Activated CD4-positive, CD25-positive, alpha-beta regulatory T cell treated with anti-CD3 and anti-CD28 coated beads, Interleukin-2, amount 50 U/mL, for 24 hours (primary cell): ENCODE data around the gene KCNQ2.

Source experiments
- ATAC-seq, 2 donors: fragments of 150-1000 bp; cut with Tn5 transposase; one replicate each; pipeline ENCODE4 v1.10.0; 2021; ENCODE audit warnings: mild to moderate bottlenecking in 1 of 2, moderate library complexity in 1 of 2

Gene KCNQ2

GRCh38 chr20:63354636-63355350 lies 117.7 kb downstream of the KCNQ2 start:
- no peak for ATAC-seq

- ATAC-seq: no peak
Measured at GRCh38 chr20:63352811-63353221, 119.6 kb downstream of the KCNQ2 start.

DNA sequence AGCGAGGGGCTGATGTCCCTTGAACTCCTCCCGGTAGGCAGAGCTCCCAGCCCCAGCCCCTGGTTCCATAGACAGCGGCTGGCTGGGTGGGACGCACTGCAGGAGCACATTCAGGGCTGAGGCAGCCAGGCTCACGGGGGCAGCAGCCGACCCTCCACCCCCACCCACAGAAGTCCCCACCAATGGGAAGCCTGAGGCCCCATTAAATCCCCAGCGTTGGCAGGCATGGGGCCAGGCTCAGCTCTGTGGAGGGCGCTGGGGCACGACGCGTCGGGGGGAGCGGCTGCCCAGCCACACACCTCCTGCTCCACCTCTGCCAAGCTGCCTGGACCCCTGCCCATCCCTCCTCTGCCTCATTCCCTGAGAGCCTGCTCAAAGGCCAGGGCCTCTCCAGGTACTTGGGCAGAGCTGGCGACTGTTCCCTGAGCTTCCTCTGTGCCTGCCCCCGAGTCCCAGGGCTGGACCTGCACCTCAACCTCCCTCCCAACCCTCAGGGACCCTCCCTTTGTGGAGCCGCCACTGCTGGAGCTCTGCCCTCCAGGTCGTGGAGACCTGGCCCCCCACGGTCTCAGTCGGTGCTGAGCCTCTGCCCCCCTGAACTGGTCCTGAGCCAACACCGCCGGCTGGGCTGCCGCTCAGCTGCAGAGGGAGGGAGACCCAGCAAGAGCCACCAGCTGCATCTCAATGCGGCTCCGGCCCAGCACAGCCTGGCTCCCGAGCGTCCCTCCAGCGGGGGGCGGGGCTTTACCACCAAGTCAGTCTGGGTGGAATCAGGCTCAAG lies 120.5 kb downstream of the KCNQ2 start:
- no peak for ATAC-seq

DNA sequence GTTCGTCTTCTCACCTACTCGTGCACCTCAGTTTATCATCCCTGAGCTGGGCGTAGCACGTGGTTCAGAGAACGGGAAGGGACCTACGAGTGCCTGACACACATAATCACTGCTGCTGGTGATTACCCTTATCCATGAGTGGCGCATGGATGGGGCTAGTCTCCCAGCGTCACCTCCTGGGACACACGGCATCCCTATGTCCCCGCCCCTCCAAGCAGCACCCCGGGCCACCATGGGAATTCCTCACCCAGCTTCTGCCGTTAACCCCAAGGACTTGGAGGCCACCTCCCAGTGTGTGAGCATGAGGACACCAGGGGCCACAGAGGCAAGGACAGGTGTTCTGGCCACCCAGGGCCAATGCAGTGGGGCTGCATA lies 121.1 kb downstream of the KCNQ2 start:
- ATAC-seq: no peak

DNA sequence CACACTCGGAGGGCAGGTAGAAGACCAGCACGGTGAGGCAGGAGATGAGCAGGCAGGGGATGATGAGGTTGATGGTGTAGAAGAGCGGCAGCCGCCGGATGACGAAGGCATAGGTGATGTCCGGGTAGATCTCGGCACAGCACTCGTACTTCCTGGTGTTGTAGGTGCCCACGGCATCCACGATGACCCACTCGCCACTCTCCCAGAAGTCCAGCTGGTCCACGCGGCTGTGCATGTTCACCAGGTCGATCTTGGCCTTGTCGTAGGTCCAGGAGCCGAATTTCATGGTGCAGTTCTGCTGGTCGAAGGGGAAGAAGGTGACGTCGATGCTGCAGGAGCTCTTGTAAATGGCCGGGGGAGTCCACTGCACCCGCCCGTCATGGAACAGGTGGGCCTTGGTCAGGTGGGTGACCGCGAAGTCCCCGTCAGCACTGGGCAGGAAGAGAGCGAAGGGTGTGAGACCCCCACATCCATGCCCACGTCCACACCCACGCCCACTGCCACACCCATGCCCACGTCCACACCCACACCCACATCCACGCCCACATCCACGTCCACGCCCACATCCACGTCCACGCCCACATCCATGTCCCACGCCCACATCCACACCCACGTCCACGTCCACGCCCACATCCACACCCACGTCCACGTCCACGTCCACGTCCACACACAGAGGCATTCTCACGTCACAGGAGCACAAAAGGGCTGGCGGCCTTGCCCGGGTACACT lies 121.7 kb downstream of the KCNQ2 start:
- no peak for ATAC-seq
